Measurements from ENCODE around the gene SLC16A7.
A peak's percentile ranks its signal among the peaks of the same experiment; 100 is the strongest.
"Not testable (repeated sequence)": the region's sequence is repeated elsewhere in the genome, so short reads cannot be mapped to it uniquely, and the experiment has no call there.

The SLC16A7 gene

DNA sequence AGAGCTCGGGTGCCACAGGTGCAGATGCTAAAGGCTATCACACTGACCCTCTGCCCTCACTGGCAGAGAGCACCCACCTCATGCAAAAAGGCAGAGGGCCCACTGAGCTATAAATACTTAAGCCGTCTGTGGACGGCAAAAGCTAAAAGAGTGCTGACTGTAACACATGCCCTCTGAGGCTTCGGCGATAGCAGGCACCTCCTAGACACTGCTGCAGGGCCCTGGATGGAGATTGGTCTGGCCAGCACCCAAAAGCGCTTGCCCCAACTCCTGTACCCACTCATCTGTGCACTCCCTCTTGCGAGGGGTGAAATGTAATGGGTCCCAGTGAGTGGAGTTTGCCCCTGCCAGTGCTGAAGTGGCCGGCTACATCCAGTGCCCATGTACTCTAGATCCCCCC, 148.7 kb downstream of the SLC16A7 start:
- TF ChIP-seq, protein P1, sequence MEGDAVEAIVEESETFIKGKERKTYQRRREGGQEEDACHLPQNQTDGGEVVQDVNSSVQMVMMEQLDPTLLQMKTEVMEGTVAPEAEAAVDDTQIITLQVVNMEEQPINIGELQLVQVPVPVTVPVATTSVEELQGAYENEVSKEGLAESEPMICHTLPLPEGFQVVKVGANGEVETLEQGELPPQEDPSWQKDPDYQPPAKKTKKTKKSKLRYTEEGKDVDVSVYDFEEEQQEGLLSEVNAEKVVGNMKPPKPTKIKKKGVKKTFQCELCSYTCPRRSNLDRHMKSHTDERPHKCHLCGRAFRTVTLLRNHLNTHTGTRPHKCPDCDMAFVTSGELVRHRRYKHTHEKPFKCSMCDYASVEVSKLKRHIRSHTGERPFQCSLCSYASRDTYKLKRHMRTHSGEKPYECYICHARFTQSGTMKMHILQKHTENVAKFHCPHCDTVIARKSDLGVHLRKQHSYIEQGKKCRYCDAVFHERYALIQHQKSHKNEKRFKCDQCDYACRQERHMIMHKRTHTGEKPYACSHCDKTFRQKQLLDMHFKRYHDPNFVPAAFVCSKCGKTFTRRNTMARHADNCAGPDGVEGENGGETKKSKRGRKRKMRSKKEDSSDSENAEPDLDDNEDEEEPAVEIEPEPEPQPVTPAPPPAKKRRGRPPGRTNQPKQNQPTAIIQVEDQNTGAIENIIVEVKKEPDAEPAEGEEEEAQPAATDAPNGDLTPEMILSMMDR (IDR thresholded peaks at IDR 0.05; ENCODE audit: borderline replicate concordance, insufficient read depth, low read depth, low read length), result no peak

GRCh38 chr12:59751091-59751490, 155.3 kb downstream of the SLC16A7 start:
- not testable (repeated sequence) for H3K4me3 ChIP-seq (ENCODE audit: low read depth, low read length)

More for the DNA sequence above, 148.7 kb downstream of the SLC16A7 start:
- no peak overlapping the region for H3K4me3 ChIP-seq (ENCODE audit: low read depth, low read length)

GRCh38 chr12:59761542-59761941, 165.7 kb downstream of the SLC16A7 start:
- H3K4me3 ChIP-seq (ENCODE audit: low read depth, low read length), result no peak overlapping the region
- TF ChIP-seq, protein P1 (IDR thresholded peaks at IDR 0.05; ENCODE audit: borderline replicate concordance, insufficient read depth, low read depth, low read length), result no peak

- no peak overlapping the region for H3K4me3 ChIP-seq (ENCODE audit: low read depth, low read length)
- TF ChIP-seq, protein P1 (IDR thresholded peaks at IDR 0.05; ENCODE audit: borderline replicate concordance, insufficient read depth, low read depth, low read length), result no peak
Observed at GRCh38 chr12:59763835-59764234, 168.0 kb downstream of the SLC16A7 start.

- TF ChIP-seq, protein P1 (IDR thresholded peaks at IDR 0.05; ENCODE audit: borderline replicate concordance, insufficient read depth, low read depth, low read length), result no peak
- H3K4me3 ChIP-seq (ENCODE audit: low read depth, low read length), result no peak overlapping the region
Observed at GRCh38 chr12:59768031-59768430, 172.2 kb downstream of the SLC16A7 start.

DNA sequence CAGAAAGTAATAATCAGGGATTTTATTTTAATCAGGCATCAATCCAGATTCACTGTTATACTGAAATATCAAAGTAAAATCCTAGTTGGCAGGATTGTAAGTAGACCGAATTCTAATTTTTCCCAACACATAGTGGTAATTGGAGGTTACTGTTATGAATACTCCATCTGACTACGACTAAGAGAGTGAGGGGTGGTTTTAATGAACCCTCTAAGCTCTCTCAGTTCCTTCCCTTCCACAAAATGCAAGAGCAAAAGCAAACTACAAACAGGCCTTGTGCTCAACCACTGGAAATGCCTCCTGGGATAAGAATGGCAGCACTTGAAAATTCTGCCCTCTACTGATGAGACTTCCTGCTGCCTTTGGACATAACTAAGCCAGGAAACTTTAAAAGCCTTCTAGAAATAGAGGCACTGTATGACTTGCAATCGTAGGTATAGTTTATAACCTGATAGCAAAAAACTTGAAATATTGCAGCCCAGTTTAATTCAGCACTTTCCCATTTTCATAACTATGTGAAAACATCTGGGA, 184.8 kb downstream of the SLC16A7 start:
- TF ChIP-seq, protein P1 (IDR thresholded peaks at IDR 0.05; ENCODE audit: borderline replicate concordance, insufficient read depth, low read depth, low read length), result 0 out of 2 replicates have a peak, but pooled peaks have one; percentile 5
- no peak overlapping the region for H3K4me3 ChIP-seq (ENCODE audit: low read depth, low read length)

DNA sequence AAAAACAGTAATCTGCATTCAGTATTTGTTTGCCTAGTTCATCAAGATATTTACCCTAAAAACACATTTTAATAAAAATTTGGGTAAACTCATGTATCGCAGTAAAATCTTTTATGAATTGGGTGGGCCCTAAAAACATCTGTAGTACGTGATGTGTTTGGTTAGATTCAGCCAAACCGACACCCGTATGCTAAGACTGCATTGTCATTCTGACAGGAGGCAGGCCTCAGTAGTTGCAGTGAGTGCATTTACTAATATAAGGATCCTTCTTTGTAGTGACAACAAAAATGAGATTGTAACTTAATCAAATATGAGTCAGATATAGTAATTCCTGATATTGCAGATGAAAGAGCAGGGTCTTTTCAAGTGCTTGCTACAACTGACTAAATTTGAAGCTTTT, 191.8 kb downstream of the SLC16A7 start:
- TF ChIP-seq, protein P1 (IDR thresholded peaks at IDR 0.05; ENCODE audit: borderline replicate concordance, insufficient read depth, low read depth, low read length), result no peak
- no peak overlapping the region for H3K4me3 ChIP-seq (ENCODE audit: low read depth, low read length)

- TF ChIP-seq, protein P1 (IDR thresholded peaks at IDR 0.05; ENCODE audit: borderline replicate concordance, insufficient read depth, low read depth, low read length), result no peak
Observed at GRCh38 chr12:59792647-59793046, 196.8 kb downstream of the SLC16A7 start.

More at GRCh38 chr12:59792647-59793046, 196.8 kb downstream of the SLC16A7 start:
- no peak overlapping the region for H3K4me3 ChIP-seq (ENCODE audit: low read depth, low read length)

All from GM12875 (cell line).